HT1080 (cell line): Measurements from ENCODE around the gene TGFB3. TPM values are rescaled to one million over a fixed set of nuclear protein-coding genes. Genes with fewer than 3 reads are reported as not detected.

Experiments
- total RNA-seq: library from RNA; depleted of rRNA; stranded (reverse); fragments of >200 nt; shearing (Covaris generic); gene quantifications from 2 replicates; pipeline ENCODE4 v1.2.3, GENCODE V29; 2014; rRNA removed

The TGFB3 gene
- total RNA-seq, 1 experiment from 2014 or later, result 4.0 TPM

Other genes with a start within 250 kb of the TGFB3 start
- gene IFT43, start 3.8 kb upstream of the TGFB3 start, total RNA-seq, result 18.1 and 20.6 TPM in 2 replicates
- 30.4 and 38.1 TPM in 2 replicates for gene GPATCH2L, start 169.9 kb upstream of the TGFB3 start, total RNA-seq